Measurements from ENCODE around the gene LAMC1. TPM values are rescaled to one million over a fixed set of nuclear protein-coding genes. Genes with fewer than 3 reads are reported as not detected.
A peak's percentile ranks its signal among the peaks of the same experiment; 100 is the strongest.

Gene LAMC1
- total RNA-seq, 4 donors from 2014 or later = 58.3 to 124 (median 77.6) TPM

GRCh38 chr1:183081402-183082120 is 58.3 kb downstream of the LAMC1 start:
- DNase-seq (ENCODE audit: low spot score in 2 of 2) = no peak
- Histone ChIP-seq H3K4me3 (no peak overlapping the region), H3K27me3 (no peaks in the 10 kb centered on the region), H3K36me3 (no peaks in the 10 kb centered on the region), H3K4me1 (peaks cover 23% of the 10 kb centered on the region), H3K9me3 (no peaks in the 10 kb centered on the region), H3K27ac (no peak overlapping the region)
- TF ChIP-seq POLR2A (IDR thresholded peaks at IDR 0.05) (no peak), POLR2AphosphoS5 (IDR thresholded peaks at IDR 0.05) (no peak), EP300 (IDR thresholded peaks at IDR 0.05) (no peak), CTCF (IDR thresholded peaks at IDR 0.05) (no peak)
- 95% methylated on average over 4 of the region's 4 CpGs for WGBS

- H3K4me3 ChIP-seq = no peak overlapping the region
- no peaks in the 10 kb centered on the region for H3K27me3 ChIP-seq
- no peak for TF ChIP-seq EP300 (IDR thresholded peaks at IDR 0.05)
- TF ChIP-seq POLR2A (IDR thresholded peaks at IDR 0.05) = no peak
- no peak for TF ChIP-seq CTCF (IDR thresholded peaks at IDR 0.05)
- TF ChIP-seq POLR2AphosphoS5 (IDR thresholded peaks at IDR 0.05) = no peak
- 100% methylated on average over 1 of the region's 1 CpG for WGBS
- peaks cover 22% of the 10 kb centered on the region for H3K4me1 ChIP-seq
- H3K36me3 ChIP-seq = no peaks in the 10 kb centered on the region
- no peak overlapping the region for H3K27ac ChIP-seq
- no peaks in the 10 kb centered on the region for H3K9me3 ChIP-seq
- no peak for DNase-seq (ENCODE audit: low spot score in 2 of 2)
These were observed 59.4 kb downstream of the LAMC1 start for GRCh38 chr1:183082650-183083049.

GRCh38 chr1:183087001-183087400 is 63.8 kb downstream of the LAMC1 start:
- WGBS = 64% methylated on average over 2 of the region's 2 CpGs
- Histone ChIP-seq H3K27ac (no peak overlapping the region), H3K4me1 (peaks cover 25% of the 10 kb centered on the region), H3K27me3 (no peaks in the 10 kb centered on the region), H3K4me3 (no peak overlapping the region), H3K36me3 (no peaks in the 10 kb centered on the region), H3K9me3 (no peaks in the 10 kb centered on the region)
- DNase-seq (ENCODE audit: low spot score in 2 of 2) = no peak
- TF ChIP-seq CTCF (IDR thresholded peaks at IDR 0.05) (no peak), POLR2A (IDR thresholded peaks at IDR 0.05) (no peak), EP300 (IDR thresholded peaks at IDR 0.05) (no peak), POLR2AphosphoS5 (IDR thresholded peaks at IDR 0.05) (no peak)

- H3K27me3 ChIP-seq = no peaks in the 10 kb centered on the region
- H3K4me3 ChIP-seq = no peak overlapping the region
- no peaks in the 10 kb centered on the region for H3K36me3 ChIP-seq
- H3K4me1 ChIP-seq = peaks cover 25% of the 10 kb centered on the region
- 84% methylated on average over 3 of the region's 3 CpGs for WGBS
- no peak for TF ChIP-seq CTCF (IDR thresholded peaks at IDR 0.05)
- no peak for DNase-seq (ENCODE audit: low spot score in 2 of 2)
- H3K9me3 ChIP-seq = no peaks in the 10 kb centered on the region
- no peak overlapping the region for H3K27ac ChIP-seq
These were observed 65.9 kb downstream of the LAMC1 start for GRCh38 chr1:183089025-183089639.

- TF ChIP-seq CTCF (IDR thresholded peaks at IDR 0.05) (no peak), POLR2AphosphoS5 (IDR thresholded peaks at IDR 0.05) (peak in 1 of 3 donors; percentile 24)
- Histone ChIP-seq H3K4me3 (no peak overlapping the region), H3K4me1 (peaks cover 25% of the 10 kb centered on the region), H3K27me3 (no peaks in the 10 kb centered on the region), H3K36me3 (no peaks in the 10 kb centered on the region), H3K27ac (peak overlapping the region; percentile 46), H3K9me3 (no peaks in the 10 kb centered on the region)
- DNase-seq (ENCODE audit: low spot score in 2 of 2) = peak; percentile 72 to 80
- 42% methylated on average over 5 of the region's 5 CpGs for WGBS
These were observed 67.3 kb downstream of the LAMC1 start for GRCh38 chr1:183090391-183091006.
